ENCODE measurements around the gene TTN. TPM values are rescaled to one million over a fixed set of nuclear protein-coding genes. Genes with fewer than 3 reads are reported as not detected.

Gene TTN
- total RNA-seq (2021; ENCODE audit: unreplicated experiment) (0.05 TPM), Bru-seq, nascent RNA (percentile 4 among the genes with signal in this experiment), BruChase-seq, experiment 1, labeled RNA remaining after a 6-hour chase (percentile 14 among the genes with signal in this experiment), BruChase-seq, experiment 2, labeled RNA remaining after a 2-hour chase (percentile 11 among the genes with signal in this experiment)
- 0.05 and 0.07 TPM in 2 replicates for polyA plus RNA-seq (2012)
- long read RNA-seq, partial matches to known transcripts, result 0 of 1 reads
- long read RNA-seq, other reads (novel, unspliced or antisense), result 1 of 1 reads

DNA sequence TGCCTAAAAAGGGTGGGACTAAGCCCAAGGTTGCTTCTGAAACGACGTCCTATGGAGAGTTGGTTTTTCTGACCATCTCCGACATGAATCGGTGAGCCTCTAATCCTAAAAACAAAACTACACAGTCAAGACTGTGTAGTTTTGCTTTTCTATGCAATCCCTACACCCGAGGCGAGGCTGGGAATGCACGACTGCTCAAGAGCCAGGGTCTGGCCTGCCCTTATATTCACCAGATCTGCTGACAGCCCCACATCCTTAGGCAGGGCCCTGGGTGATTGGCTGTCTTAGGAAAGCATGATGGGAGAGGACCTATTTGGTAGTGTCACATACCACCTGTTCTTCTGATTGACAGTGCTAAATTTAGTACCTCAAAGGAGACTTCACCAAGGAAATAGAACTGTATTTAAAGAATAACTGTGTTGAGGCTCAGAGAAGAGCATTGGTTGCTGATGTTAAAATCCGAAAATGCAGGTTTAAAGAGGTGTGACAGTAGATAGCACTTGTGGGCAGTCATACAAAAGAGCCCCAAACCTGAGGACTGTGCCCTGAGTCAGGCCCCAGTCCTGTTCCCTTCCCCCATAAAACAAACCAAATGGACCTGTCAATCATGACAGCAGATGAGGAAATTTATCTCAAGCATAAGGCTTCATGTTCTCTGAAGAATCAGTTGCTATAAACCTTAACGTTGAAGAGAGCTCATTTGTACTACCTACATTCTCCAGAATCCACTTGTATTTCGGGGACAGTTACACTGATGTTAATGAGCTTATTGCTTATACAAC, at the start of gene TTN:
TSS of gene TTN (minus strand) at position 197 of the 782 bp plus-strand sequence. CDS start 2,781 bp downstream, outside the sequence.
- H3K9me2 ChIP-seq (ENCODE audit: insufficient read depth), result no peaks in the 10 kb centered on the region
- ATAC-seq (no peak), DNase-seq (ENCODE audit: low read depth, low spot score) (no peak)
- H2AFZ ChIP-seq (ENCODE audit: low read depth, low read length, poor library complexity, severe bottlenecking), result no peak within 1 kb of the TSS
- H3K36me3 ChIP-seq (ENCODE audit: control insufficient read depth in 1 of 2, insufficient read depth in 2 of 2, low read length in 2 of 2), result no peaks in the 10 kb centered on the region
- no TSS peak for BruUV-seq (replicated peaks)
- H3K9me3 ChIP-seq (ENCODE audit: control insufficient read depth in 1 of 2, insufficient read depth in 1 of 2, low read depth in 1 of 2, low read length in 2 of 2), result no peaks in the 10 kb centered on the region
- ChIA-PET RAD21 (ENCODE audit: low non-redundant PET in 1 of 2, low total read pairs in 2 of 2, uncharacterized antibody in 2 of 2, unreplicated experiment in 2 of 2) (no interaction called here), CTCF (no interaction called here), POLR2A (no interaction called here)
- TF ChIP-seq RAD21 (IDR thresholded peaks at IDR 0.05; ENCODE audit: low read depth), result no peak
- no peak for TF ChIP-seq ZNF274 (IDR thresholded peaks at IDR 0.05; ENCODE audit: low read depth, low read length)
- TF ChIP-seq EZH2phosphoT487 (IDR thresholded peaks at IDR 0.05; ENCODE audit: borderline replicate concordance), result no peak
- no peak within 1 kb of the TSS for H3K4me2 ChIP-seq (ENCODE audit: low read length)
- no peak within 1 kb of the TSS for H3K4me3 ChIP-seq (replicated peaks in 1 of 2; ENCODE audit: low read depth in 1 of 2, low read length in 2 of 2)
- no peak within 1 kb of the TSS for H3K9ac ChIP-seq (ENCODE audit: low read length)
- no peak within 1 kb of the TSS for H3K27ac ChIP-seq (ENCODE audit: low read depth, low read length)
- H3K27me3 ChIP-seq (ENCODE audit: insufficient read depth, low read length), result no peaks in the 10 kb centered on the region
- no peaks in the 10 kb centered on the region for H4K20me1 ChIP-seq (ENCODE audit: insufficient read depth)
- intact Hi-C loops (cut with micrococcal nuclease), result no loop called here
- no peaks in the 10 kb centered on the region for H3K79me2 ChIP-seq (ENCODE audit: insufficient read depth, low read length)
- H3K4me1 ChIP-seq (ENCODE audit: control insufficient read depth in 1 of 2, insufficient read depth in 2 of 2, low read length in 2 of 2), result no peaks in the 10 kb centered on the region

DNA sequence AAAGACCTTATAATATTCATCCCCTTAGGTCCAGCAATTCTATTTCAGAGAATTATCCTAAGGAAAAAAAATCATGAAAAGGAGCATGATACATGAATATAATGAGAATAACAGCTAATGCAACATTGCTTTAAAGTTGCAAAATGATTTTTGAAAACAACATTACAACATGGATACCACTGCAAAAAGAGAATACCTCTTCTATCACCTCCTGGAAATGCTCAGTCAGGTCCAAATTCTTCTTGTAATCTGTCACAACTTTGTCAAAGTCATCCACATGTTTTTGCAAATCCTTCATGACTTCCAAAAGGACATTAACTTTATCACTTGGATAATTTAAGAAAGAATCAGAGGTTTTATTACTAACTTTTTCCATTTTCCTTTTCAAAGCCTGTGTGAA, 47.9 kb upstream of the TTN start:
- no peak overlapping the region for H3K27ac ChIP-seq (ENCODE audit: low read depth, low read length)
- H3K27me3 ChIP-seq (ENCODE audit: insufficient read depth, low read length), result no peaks in the 10 kb centered on the region
- no peaks in the 10 kb centered on the region for H3K9me3 ChIP-seq (ENCODE audit: control insufficient read depth in 1 of 2, insufficient read depth in 1 of 2, low read depth in 1 of 2, low read length in 2 of 2)
- POLR2A ChIA-PET, result no interaction called here
- H3K9ac ChIP-seq (ENCODE audit: low read length), result no peak overlapping the region
- H3K4me3 ChIP-seq (replicated peaks in 1 of 2; ENCODE audit: low read depth in 1 of 2, low read length in 2 of 2), result no peak overlapping the region
- ATAC-seq (no peak), DNase-seq (ENCODE audit: low read depth, low spot score) (no peak)
- 0 out of 4 replicates have a peak, but pooled peaks cover 0 to 3% of the 10 kb centered on the region in 2 experiments for H3K4me1 ChIP-seq (ENCODE audit: control insufficient read depth in 1 of 2, insufficient read depth in 2 of 2, low read length in 2 of 2)
- no TSS peak for BruUV-seq (replicated peaks)
- no peaks in the 10 kb centered on the region for H3K36me3 ChIP-seq (ENCODE audit: control insufficient read depth in 1 of 2, insufficient read depth in 2 of 2, low read length in 2 of 2)
- intact Hi-C loops (cut with micrococcal nuclease), result no loop called here
- no peak overlapping the region for H2AFZ ChIP-seq (ENCODE audit: low read depth, low read length, poor library complexity, severe bottlenecking)
- no peaks in the 10 kb centered on the region for H4K20me1 ChIP-seq (ENCODE audit: insufficient read depth)
- RAD21 ChIA-PET (ENCODE audit: low non-redundant PET in 1 of 2, low total read pairs in 2 of 2, uncharacterized antibody in 2 of 2, unreplicated experiment in 2 of 2), result no interaction called here
- H3K4me2 ChIP-seq (ENCODE audit: low read length), result no peak overlapping the region
- no peaks in the 10 kb centered on the region for H3K79me2 ChIP-seq (ENCODE audit: insufficient read depth, low read length)
- CTCF ChIA-PET, result no interaction called here
- no peak for TF ChIP-seq EGR1 (IDR thresholded peaks at IDR 0.05; ENCODE audit: low read depth)
- TF ChIP-seq JUND (IDR thresholded peaks at IDR 0.05), result no peak
- TF ChIP-seq TCF7L2 (IDR thresholded peaks at IDR 0.05; ENCODE audit: borderline replicate concordance, extremely low read depth, insufficient read depth, insufficient read length), result no peak
- TF ChIP-seq, protein P1, sequence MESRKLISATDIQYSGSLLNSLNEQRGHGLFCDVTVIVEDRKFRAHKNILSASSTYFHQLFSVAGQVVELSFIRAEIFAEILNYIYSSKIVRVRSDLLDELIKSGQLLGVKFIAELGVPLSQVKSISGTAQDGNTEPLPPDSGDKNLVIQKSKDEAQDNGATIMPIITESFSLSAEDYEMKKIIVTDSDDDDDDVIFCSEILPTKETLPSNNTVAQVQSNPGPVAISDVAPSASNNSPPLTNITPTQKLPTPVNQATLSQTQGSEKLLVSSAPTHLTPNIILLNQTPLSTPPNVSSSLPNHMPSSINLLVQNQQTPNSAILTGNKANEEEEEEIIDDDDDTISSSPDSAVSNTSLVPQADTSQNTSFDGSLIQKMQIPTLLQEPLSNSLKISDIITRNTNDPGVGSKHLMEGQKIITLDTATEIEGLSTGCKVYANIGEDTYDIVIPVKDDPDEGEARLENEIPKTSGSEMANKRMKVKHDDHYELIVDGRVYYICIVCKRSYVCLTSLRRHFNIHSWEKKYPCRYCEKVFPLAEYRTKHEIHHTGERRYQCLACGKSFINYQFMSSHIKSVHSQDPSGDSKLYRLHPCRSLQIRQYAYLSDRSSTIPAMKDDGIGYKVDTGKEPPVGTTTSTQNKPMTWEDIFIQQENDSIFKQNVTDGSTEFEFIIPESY (IDR thresholded peaks at IDR 0.05; ENCODE audit: extremely low read depth, insufficient replicate concordance, low read length), result no peak
- no peak for TF ChIP-seq SIN3A (IDR thresholded peaks at IDR 0.05; ENCODE audit: low read depth)
- TF ChIP-seq, protein P2, sequence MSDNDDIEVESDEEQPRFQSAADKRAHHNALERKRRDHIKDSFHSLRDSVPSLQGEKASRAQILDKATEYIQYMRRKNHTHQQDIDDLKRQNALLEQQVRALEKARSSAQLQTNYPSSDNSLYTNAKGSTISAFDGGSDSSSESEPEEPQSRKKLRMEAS (IDR thresholded peaks at IDR 0.05), result no peak
- no peak for TF ChIP-seq POLR2A (IDR thresholded peaks at IDR 0.05; ENCODE audit: borderline replicate concordance, extremely low read depth, insufficient read depth, insufficient read length)
- TF ChIP-seq, protein P3, sequence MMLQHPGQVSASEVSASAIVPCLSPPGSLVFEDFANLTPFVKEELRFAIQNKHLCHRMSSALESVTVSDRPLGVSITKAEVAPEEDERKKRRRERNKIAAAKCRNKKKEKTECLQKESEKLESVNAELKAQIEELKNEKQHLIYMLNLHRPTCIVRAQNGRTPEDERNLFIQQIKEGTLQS (IDR thresholded peaks at IDR 0.05), result no peak
- no peak for TF ChIP-seq ZFX (IDR thresholded peaks at IDR 0.05)
- TF ChIP-seq EZH2 (IDR thresholded peaks at IDR 0.05), result no peak
- no peak for TF ChIP-seq ELF1 (IDR thresholded peaks at IDR 0.05; ENCODE audit: borderline replicate concordance, low read depth)
- H3K9me2 ChIP-seq (ENCODE audit: insufficient read depth), result no peaks in the 10 kb centered on the region

Measured in HCT116 (cell line).